Measurements from ENCODE around the gene ATG10. TPM values are rescaled to one million over a fixed set of nuclear protein-coding genes. Genes with fewer than 3 reads are reported as not detected.

The ATG10 gene
- total and polyA plus RNA-seq, 9 donors, result 2.6 to 7.8 (median 4.6) TPM

DNA sequence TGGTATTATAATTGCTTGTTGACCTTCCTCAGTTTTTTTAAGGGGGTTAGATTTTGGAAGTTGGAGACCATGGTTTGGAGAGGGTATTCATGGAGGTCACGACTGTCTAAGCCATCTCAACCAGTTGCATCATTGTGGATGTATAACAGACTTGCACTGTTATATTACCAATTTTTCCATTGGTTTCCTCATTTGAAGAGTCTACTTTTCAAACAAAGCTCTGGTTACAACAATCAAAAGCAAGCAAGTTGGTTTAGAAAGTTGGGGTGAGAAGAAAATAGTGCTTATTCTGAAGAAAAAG is 203.0 kb downstream of the ATG10 start:
- no peak overlapping the region for H3K27ac ChIP-seq
- H3K27me3 ChIP-seq, result peaks cover 2% of the 10 kb centered on the region
- WGBS, 3 donors, result 94 to 100% (median 100%) methylated on average over 1 of the region's 1 CpG
- TF ChIP-seq POLR2A (IDR thresholded peaks at IDR 0.05) (no peak), EP300 (IDR thresholded peaks at IDR 0.05) (no peak)
- TF ChIP-seq, protein P1, sequence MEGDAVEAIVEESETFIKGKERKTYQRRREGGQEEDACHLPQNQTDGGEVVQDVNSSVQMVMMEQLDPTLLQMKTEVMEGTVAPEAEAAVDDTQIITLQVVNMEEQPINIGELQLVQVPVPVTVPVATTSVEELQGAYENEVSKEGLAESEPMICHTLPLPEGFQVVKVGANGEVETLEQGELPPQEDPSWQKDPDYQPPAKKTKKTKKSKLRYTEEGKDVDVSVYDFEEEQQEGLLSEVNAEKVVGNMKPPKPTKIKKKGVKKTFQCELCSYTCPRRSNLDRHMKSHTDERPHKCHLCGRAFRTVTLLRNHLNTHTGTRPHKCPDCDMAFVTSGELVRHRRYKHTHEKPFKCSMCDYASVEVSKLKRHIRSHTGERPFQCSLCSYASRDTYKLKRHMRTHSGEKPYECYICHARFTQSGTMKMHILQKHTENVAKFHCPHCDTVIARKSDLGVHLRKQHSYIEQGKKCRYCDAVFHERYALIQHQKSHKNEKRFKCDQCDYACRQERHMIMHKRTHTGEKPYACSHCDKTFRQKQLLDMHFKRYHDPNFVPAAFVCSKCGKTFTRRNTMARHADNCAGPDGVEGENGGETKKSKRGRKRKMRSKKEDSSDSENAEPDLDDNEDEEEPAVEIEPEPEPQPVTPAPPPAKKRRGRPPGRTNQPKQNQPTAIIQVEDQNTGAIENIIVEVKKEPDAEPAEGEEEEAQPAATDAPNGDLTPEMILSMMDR (IDR thresholded peaks at IDR 0.05), result no peak
- H3K4me3 ChIP-seq, result no peak overlapping the region
- DNase-seq, result no peak
- intact Hi-C loops (cut with DNase I), result no loop called here
- no peaks in the 10 kb centered on the region for H3K9me3 ChIP-seq
- no peaks in the 10 kb centered on the region for H3K4me1 ChIP-seq (ENCODE audit: insufficient read depth)
- no peaks in the 10 kb centered on the region for H3K36me3 ChIP-seq

DNA sequence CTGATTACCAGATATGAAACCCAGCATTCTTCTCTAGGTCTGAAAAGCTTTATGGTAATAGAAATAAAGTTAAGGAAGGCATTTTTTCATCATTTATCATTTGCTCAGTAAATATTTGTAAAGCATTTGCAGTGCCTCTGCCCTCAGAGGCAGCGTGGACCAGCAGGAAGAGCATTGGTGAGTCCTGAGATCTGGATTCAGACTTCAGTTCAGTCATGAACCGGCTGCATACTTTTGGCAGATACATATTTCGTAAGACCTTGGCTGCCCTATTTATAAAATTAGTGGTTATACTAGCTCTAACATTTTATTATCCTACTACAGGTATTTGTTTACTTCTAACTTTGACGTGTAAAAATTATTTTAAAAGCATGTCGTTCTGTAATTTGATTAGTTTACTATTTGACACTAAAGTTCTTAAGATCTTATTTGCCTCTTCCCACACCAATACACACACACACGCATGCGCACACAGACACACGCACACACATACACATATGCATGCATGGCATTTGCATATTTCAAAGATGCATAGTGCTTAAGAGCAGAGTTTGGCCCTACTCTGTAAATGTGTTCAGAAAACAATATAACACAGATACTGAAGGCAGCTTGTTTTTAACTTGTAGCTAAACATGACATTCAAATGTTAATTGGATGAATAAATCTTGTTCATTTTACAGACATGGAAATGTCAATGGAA is 204.4 kb downstream of the ATG10 start:
- Histone ChIP-seq H3K36me3 (no peaks in the 10 kb centered on the region), H3K27me3 (peaks cover 2% of the 10 kb centered on the region), H3K9me3 (no peaks in the 10 kb centered on the region), H3K4me3 (no peak overlapping the region), H3K27ac (no peak overlapping the region), H3K4me1 (ENCODE audit: insufficient read depth) (no peaks in the 10 kb centered on the region)
- no peak for DNase-seq
- intact Hi-C loops (cut with DNase I), result no loop called here
- WGBS, 3 donors, result 83 to 90% (median 85%) methylated on average over 8 of the region's 8 CpGs
- no peak for TF ChIP-seq EP300 (IDR thresholded peaks at IDR 0.05)
- TF ChIP-seq, protein P1 (IDR thresholded peaks at IDR 0.05), result no peak
- no peak for TF ChIP-seq POLR2A (IDR thresholded peaks at IDR 0.05)

DNA sequence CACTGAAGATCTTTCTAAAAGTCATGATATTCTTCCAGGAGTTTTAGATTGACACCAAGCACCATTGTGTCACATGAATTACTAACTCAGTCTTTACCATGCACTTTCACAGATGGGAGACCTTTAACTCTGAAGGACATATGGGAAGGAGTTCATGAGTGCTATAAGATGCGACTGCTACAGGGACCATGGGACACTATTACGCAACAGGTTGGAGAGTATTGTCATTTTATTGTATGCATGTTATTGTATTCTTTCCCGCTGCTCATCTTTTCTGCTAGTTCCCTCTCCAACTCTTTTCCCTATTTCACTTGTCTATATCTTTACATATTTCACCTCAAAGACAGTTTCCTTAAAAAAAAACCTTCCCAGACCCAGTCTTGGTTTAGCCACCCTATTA is 206.6 kb downstream of the ATG10 start:
- WGBS, 3 donors, result 98 to 99% (median 98%) methylated on average over 3 of the region's 3 CpGs
- intact Hi-C loops (cut with DNase I), result no loop called here
- no peak overlapping the region for H3K4me3 ChIP-seq

DNA sequence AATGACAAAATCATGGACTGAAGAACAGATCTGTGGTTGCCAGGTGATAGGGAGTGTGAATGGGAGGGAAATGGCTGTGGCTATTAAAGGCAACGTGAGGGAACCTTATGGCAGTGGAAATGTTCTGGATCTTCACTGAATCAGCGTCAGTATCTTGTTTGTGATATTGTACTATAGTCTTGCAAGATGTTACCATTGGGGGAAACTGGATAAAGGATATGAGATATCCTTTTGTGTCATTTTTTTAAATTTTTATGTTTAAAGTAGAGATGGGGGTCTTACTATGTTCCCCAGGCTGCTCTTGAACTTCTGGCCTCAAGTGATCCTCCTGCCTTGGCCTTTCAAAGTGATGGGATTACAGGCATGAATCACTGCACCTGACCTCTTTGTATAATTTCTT is 210.8 kb downstream of the ATG10 start:
- no peaks in the 10 kb centered on the region for H3K27me3 ChIP-seq
- intact Hi-C loops (cut with DNase I), result no loop called here
- no peaks in the 10 kb centered on the region for H3K4me1 ChIP-seq (ENCODE audit: insufficient read depth)
- no peaks in the 10 kb centered on the region for H3K9me3 ChIP-seq
- no peak for TF ChIP-seq EP300 (IDR thresholded peaks at IDR 0.05)
- no peak for TF ChIP-seq POLR2A (IDR thresholded peaks at IDR 0.05)
- TF ChIP-seq, protein P1 (IDR thresholded peaks at IDR 0.05), result no peak
- H3K36me3 ChIP-seq, result no peaks in the 10 kb centered on the region
- WGBS, 3 donors, result 94 to 97% (median 96%) methylated on average over 2 of the region's 2 CpGs
- H3K27ac ChIP-seq, result no peak overlapping the region
- no peak overlapping the region for H3K4me3 ChIP-seq
- no peak for DNase-seq

More for the DNA sequence above, 206.6 kb downstream of the ATG10 start:
- no peak overlapping the region for H3K27ac ChIP-seq
- no peak for DNase-seq
- H3K9me3 ChIP-seq, result no peaks in the 10 kb centered on the region
- no peaks in the 10 kb centered on the region for H3K4me1 ChIP-seq (ENCODE audit: insufficient read depth)
- H3K27me3 ChIP-seq, result no peaks in the 10 kb centered on the region
- TF ChIP-seq, protein P1 (IDR thresholded peaks at IDR 0.05), result no peak
- TF ChIP-seq POLR2A (IDR thresholded peaks at IDR 0.05) (no peak), EP300 (IDR thresholded peaks at IDR 0.05) (no peak)
- no peaks in the 10 kb centered on the region for H3K36me3 ChIP-seq
